Adipocyte (in vitro differentiated cells): ENCODE data around the gene NDUFA3.
A peak's percentile ranks its signal among the peaks of the same experiment; 100 is the strongest.
"Not testable (repeated sequence)": the region's sequence is repeated elsewhere in the genome, so short reads cannot be mapped to it uniquely, and the experiment has no call there.

Source experiments
- DNase-seq: peaks from one replicate; pipeline ENCODE4 v3.0.0-alpha.2; 2015; ENCODE audit warnings: low read depth
- H3K27me3 ChIP-seq: replicated peaks from 2 replicates; pipeline ENCODE4 v1.7.0; 2013; ENCODE audit warnings: mild to moderate bottlenecking, low read length, moderate library complexity; ENCODE audit not compliant: control insufficient read depth, insufficient read depth
- H3K36me3 ChIP-seq: 2 replicates; pipeline ENCODE4 v1.7.0; 2013; ENCODE audit warnings: low read length, mild to moderate bottlenecking, moderate library complexity; ENCODE audit not compliant: control insufficient read depth, insufficient read depth, severe bottlenecking
- H3K4me1 ChIP-seq: 2 replicates; pipeline ENCODE4 v1.7.0; 2013; ENCODE audit warnings: mild to moderate bottlenecking, low read length, moderate library complexity; ENCODE audit not compliant: control insufficient read depth, insufficient read depth
- H3K4me3 ChIP-seq: 2 replicates; pipeline ENCODE4 v1.7.0; 2013; ENCODE audit warnings: mild to moderate bottlenecking, low read length, moderate library complexity
- H3K9ac ChIP-seq: 2 replicates; pipeline ENCODE4 v1.7.0; 2013; ENCODE audit warnings: mild to moderate bottlenecking, low read length, moderate library complexity
- H3K9me3 ChIP-seq: 2 replicates; pipeline ENCODE4 v1.7.0; 2013; ENCODE audit warnings: mild to moderate bottlenecking, low read length, moderate library complexity; ENCODE audit not compliant: control insufficient read depth

The NDUFA3 gene

DNA sequence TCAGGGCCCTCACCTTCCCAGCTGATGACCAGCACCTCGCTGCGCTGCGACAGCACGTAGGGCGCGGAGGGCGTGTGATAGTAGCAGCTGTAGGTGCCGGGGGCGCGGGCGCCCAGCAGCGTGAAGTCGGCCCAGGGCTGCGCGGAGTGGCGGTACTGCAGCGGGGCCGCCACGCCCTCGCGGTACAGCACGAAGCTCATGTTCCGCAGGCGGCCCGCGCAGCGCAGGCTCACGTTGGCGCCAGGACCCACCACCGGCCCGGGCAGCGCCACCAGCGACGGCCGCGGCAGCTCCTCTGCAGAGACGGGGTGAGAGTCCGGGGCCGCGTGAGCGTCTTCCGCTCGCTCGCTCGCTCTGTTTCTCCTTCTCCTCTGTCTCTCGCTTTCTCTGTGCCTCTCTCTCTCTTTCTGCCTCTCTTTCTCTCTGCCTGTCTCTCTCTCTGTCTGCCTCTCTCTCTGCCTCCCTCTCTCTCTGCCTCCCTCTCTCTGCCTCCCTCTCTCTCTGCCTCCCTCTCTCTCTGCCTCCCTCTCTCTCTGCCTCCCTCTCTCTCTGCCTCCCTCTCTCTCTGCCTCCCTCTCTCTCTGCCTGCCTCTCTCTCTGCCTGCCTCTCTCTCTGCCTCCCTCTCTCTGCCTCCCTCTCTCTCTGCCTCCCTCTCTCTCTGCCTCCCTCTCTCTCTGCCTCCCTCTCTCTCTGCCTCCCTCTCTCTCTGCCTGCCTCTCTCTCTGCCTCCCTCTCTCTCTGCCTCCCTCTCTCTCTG, 6.6 kb upstream of the NDUFA3 start:
- not testable (repeated sequence) for H3K27me3 ChIP-seq, H3K4me1 ChIP-seq, H3K36me3 ChIP-seq, H3K9me3 ChIP-seq
- H3K4me3 ChIP-seq, result peak overlapping the region; percentile 77
- peak overlapping the region; percentile 74 for H3K9ac ChIP-seq
- DNase-seq, result peak; percentile 80

DNA sequence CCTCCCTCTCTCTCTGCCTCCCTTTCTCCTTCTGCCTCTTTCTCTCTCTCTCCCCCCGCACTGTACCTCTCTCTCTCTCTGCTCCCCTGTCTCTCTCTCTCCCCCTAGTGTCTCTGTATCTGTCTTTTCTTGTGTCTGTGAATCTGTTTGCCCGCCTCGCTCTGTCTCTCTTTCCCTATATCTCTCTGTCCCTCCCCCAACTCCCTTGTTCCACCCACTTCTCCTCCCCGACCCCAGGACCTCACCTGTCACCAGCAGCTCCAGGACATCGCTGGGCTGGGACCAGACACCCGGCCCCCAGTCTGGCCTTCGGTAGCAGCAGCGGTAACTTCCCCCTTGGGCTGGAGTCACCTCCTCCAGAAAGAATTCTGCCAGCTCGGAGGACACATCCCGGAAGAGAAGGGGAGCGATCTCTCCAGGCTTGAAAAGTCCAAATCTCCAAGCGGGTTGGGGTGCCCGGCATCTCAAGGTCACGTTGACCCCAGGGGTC, 6.0 kb upstream of the NDUFA3 start:
- peak; percentile 58 for DNase-seq
- Histone ChIP-seq H3K27me3 (peaks cover 6% of the 10 kb centered on the region), H3K9ac (peak overlapping the region; percentile 74), H3K36me3 (no peaks in the 10 kb centered on the region), H3K4me1 (peaks cover 5% of the 10 kb centered on the region), H3K4me3 (peak overlapping the region; percentile 77), H3K9me3 (no peaks in the 10 kb centered on the region)

DNA sequence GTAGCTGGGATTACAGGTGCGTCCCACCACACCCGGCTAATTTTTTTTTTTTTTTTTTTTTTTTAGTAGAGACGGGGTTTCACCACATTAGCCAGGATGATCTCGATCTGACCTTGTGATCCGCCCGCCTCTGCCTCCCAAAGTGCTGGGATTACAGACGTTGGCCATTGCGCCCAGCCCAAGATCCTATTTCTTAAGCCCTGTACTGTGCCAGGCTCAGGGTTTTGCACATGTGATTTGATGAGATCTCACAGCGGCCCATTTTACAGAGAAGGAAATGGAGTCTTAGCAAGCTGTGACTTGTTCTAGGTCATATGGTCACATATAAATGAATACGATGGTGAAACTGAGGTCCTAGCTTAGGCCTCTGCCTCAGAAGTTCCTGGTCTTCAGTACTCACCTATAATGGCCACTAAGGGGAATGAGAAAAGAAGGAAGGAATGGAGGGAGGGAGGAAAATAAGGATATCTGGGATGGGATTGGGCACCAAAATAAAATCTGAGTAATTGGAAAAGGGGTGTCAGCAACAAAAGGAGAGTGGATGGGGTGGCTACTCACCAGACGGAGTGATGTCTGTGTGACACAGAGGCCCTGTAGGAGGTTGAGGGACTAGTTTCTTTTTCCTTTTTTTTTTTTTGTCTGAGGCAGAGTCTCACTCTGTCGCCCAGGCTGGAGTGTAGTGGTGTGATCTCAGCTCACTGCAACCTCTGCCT, 3.3 kb upstream of the NDUFA3 start:
- no peak for DNase-seq
- H3K4me1 ChIP-seq, result peaks cover 12% of the 10 kb centered on the region

DNA sequence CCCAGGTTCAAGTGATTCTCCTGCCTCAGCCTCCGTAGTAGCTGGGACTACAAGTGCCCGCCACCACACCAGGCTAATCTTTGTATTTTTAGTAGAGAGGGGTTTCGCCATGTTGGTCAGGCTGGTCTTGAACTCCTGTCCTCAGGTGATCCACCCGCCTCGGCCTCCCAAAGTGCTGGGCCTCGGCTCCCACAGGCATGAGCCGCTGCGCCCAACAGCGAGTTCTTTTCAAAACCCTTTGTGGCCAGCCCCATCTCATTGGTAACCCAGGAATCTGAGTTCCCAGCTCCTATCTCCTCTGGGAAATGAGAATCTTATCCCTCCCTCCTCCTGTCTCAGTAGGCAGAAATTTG, 2.8 kb upstream of the NDUFA3 start:
- H3K9me3 ChIP-seq, H3K9ac ChIP-seq, H3K4me3 ChIP-seq, DNase-seq, H3K27me3 ChIP-seq, H3K36me3 ChIP-seq: not testable (repeated sequence)
- peaks cover 12% of the 10 kb centered on the region for H3K4me1 ChIP-seq

More for the DNA sequence above, 3.3 kb upstream of the NDUFA3 start:
- Histone ChIP-seq H3K9me3 (no peaks in the 10 kb centered on the region), H3K36me3 (no peaks in the 10 kb centered on the region), H3K27me3 (peaks cover 6% of the 10 kb centered on the region), H3K4me3 (no peak overlapping the region), H3K9ac (no peak overlapping the region)

DNA sequence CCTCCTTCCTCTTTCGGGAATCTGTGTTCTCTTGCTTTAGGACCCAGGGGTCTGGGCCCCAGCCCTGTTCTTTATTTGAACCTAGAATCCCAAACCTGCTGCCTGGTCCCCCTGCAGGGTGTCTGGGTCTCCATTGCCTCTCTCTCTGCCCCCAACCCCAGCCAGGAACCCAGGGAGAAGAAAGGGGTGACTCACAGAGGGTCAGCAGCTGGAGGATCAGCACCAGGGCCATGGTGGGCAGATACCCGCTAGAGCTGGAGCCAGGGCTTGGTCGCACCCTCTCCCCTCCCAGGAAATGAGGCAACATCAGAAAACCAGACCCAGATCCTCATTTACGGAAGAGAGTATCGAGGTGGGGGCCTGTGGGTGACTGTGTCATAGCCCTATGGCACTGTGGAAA, 2.1 kb upstream of the NDUFA3 start, which contains the start of gene OSCAR:
TSS of gene OSCAR (minus strand) at position 243 of the 400 bp plus-strand sequence. CDS start at position 232, 11 bp downstream.
- H3K9me3 ChIP-seq, result no peaks in the 10 kb centered on the region
- peaks cover 12% of the 10 kb centered on the region for H3K4me1 ChIP-seq
- no peak for DNase-seq
- no peaks in the 10 kb centered on the region for H3K27me3 ChIP-seq
- H3K4me3 ChIP-seq, result no peak within 1 kb of the TSS
- no peak within 1 kb of the TSS for H3K9ac ChIP-seq
- H3K36me3 ChIP-seq, result no peaks in the 10 kb centered on the region

DNA sequence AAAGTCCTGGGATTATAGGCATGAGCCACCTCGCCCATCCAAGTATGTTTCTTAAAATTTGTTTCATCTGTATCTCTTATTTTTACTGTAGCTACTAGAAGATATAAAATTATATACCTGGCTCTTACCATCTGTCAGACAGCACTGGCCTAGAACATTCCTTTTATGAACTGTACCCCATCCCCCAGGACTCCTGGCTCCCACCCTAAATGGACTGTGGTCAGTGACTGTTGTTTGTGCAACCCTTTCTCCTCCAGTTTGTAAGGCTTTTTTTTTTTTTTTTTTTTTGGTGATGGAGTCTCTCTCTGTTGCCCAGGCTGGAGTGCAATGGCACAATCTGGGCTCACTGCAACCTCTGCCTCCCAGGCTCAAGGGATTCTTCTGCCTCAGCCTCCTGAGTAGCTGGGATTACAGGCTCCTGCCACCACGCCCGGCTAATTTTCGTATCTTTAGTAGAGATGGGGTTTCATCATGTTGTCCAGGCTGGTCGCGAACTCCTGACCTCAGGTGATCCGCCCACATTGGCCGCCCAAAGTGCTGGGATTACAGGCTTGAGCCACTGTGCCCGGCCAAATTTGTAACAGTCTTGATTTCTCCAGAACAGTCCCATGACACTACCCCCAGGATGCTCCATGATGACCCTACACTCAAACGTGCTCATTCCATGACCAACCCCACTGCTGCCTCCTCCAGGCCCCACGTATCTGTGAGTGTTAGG, 2.5 kb downstream of the NDUFA3 start:
- H3K9me3 ChIP-seq, result no peaks in the 10 kb centered on the region
- H3K4me1 ChIP-seq, result peaks cover 7% of the 10 kb centered on the region
- no peak overlapping the region for H3K4me3 ChIP-seq
- no peak overlapping the region for H3K9ac ChIP-seq
- no peaks in the 10 kb centered on the region for H3K27me3 ChIP-seq
- H3K36me3 ChIP-seq, result peaks cover 44% of the 10 kb centered on the region
- DNase-seq, result no peak

DNA sequence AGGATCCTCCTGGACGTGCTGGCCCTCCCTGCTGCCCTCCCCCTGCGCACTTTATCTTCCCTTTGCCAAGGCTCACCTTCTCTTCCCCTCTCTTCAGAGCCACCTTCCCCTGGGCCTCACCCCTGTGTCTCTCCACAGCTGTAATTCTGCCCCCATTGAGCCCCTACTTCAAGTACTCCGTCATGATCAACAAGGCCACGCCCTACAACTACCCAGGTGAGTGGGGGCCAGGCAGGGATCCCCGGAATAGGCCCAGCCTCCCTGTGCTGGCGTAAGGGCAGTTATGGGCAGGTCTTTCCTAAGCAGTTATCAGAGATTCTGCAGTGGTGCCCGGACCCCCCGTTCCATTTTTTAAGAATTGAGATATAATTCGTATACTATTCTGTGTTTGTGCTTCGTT, 3.1 kb downstream of the NDUFA3 start:
- H3K9ac ChIP-seq, result no peak overlapping the region
- no peaks in the 10 kb centered on the region for H3K27me3 ChIP-seq
- peaks cover 7% of the 10 kb centered on the region for H3K4me1 ChIP-seq
- no peak for DNase-seq
- no peak overlapping the region for H3K4me3 ChIP-seq
- no peaks in the 10 kb centered on the region for H3K9me3 ChIP-seq
- peaks cover 51% of the 10 kb centered on the region for H3K36me3 ChIP-seq

DNA sequence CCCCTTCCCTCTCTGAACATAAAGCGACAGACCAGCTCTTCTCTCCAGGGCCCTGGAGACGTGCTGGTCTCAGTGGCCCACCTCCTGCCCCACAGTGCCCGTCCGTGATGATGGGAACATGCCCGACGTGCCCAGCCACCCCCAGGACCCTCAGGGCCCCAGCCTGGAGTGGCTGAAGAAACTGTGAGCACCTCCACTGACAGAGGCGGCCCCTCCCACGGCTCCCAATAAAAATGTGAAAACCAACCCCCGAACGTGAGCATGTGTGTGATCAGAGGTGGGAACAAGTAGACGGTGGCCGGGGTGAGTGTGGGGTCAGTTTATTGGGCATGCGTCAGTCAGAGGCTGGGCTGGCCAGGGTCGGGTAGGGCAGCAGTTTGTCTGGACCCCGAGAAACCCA, 4.1 kb downstream of the NDUFA3 start:
- H3K36me3 ChIP-seq, result peaks cover 54% of the 10 kb centered on the region
- H3K9me3 ChIP-seq, result no peaks in the 10 kb centered on the region
- H3K9ac ChIP-seq, result no peak overlapping the region
- H3K4me1 ChIP-seq, result peaks cover 7% of the 10 kb centered on the region
- DNase-seq, result no peak
- H3K4me3 ChIP-seq, result no peak overlapping the region
- no peaks in the 10 kb centered on the region for H3K27me3 ChIP-seq

DNA sequence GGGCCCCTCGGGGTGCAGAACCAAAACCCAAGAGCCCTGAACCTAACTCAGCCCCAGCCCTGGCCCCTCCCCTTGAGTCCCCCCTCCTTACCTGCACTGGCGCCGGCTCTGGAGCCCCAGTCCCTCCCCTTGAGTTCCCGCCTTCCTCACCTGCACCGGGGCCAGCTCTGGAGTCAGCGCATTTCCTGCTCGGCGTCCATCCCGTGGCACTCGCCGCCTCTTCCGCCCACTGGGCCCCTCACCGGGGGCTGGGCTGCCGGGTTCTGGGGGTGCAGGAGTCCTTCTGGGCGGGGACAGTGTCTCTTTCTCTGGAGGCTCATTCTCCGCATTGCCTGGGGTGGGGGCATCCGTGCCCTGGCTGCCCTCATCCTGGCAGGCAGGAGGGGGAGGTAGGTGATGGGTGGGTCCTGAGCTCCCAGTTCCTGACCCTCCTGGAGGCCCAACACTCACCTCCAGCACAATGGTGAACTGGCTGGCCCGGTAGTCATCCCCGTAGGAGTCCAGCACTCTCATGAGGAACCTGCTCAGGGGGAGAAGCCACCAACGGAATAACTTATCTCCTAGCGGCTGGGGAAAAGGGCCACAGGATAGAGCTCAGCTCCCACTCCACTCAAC, 5.3 kb downstream of the NDUFA3 start:
- H3K4me1 ChIP-seq, result peaks cover 3% of the 10 kb centered on the region
- no peaks in the 10 kb centered on the region for H3K27me3 ChIP-seq
- H3K9ac ChIP-seq, result no peak overlapping the region
- H3K36me3 ChIP-seq, result peaks cover 54% of the 10 kb centered on the region
- no peak for DNase-seq
- H3K9me3 ChIP-seq, result no peaks in the 10 kb centered on the region
- no peak overlapping the region for H3K4me3 ChIP-seq

DNA sequence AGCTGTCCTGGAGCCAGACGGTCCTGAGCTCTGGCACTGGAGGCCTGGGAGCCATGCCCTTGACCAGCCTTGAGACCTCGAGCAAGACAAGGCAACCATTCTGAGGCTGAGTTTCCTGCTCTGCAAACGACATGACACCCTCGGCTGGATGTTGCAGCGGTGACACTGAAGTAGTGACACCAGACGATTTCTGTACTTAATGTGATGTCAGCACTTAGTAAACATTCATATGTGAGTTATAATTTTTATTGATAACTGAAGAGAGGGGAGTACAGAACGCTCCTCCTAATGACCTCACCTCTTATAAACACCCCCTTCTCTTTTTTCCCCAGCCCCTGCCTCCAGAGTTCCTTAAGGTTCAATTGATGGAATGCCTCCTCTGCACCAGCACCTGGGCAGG, 5.8 kb downstream of the NDUFA3 start:
- H3K4me1 ChIP-seq, result peaks cover under 1% of the 10 kb centered on the region
- no peaks in the 10 kb centered on the region for H3K27me3 ChIP-seq
- H3K9me3 ChIP-seq, result no peaks in the 10 kb centered on the region
- H3K4me3 ChIP-seq, result no peak overlapping the region
- H3K9ac ChIP-seq, result no peak overlapping the region
- H3K36me3 ChIP-seq, result peaks cover 54% of the 10 kb centered on the region
- DNase-seq, result no peak

DNA sequence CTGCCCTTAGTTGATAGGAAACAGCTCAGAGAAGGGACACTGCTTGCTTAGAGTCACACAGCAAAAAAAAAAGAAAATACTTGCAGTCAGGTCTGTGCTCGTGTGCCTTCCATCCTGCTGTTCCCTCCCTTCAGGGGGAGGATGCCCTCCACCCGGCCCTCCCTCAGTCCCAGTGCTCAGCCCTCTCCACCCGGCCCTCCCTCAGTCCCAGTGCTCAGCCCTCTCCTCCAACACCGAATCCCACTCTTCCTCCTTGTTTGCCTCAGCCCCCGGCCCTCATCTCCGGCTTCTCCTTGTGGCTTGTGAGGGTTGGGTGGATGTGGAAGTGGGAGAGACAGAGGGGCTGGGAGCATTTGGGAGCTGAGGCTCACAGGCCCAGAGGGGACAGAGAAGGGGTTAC, 7.0 kb downstream of the NDUFA3 start:
- peaks cover 7% of the 10 kb centered on the region for H3K4me1 ChIP-seq
- H3K9me3 ChIP-seq, result no peaks in the 10 kb centered on the region
- H3K9ac ChIP-seq, result no peak overlapping the region
- H3K36me3 ChIP-seq, result peaks cover 54% of the 10 kb centered on the region
- no peaks in the 10 kb centered on the region for H3K27me3 ChIP-seq
- no peak overlapping the region for H3K4me3 ChIP-seq
- DNase-seq, result no peak
